Stimulated activated CD4-positive, alpha-beta T cell treated with anti-CD3 and anti-CD28 coated beads, Interleukin-4, amount 100 ng/mL, for 1 hour (primary cell): ENCODE results near the gene IL27RA.

Experiments used
- DNase-seq: peaks from one replicate; pipeline ENCODE4 v3.0.0-alpha.2; 2020

IL27RA gene

DNA sequence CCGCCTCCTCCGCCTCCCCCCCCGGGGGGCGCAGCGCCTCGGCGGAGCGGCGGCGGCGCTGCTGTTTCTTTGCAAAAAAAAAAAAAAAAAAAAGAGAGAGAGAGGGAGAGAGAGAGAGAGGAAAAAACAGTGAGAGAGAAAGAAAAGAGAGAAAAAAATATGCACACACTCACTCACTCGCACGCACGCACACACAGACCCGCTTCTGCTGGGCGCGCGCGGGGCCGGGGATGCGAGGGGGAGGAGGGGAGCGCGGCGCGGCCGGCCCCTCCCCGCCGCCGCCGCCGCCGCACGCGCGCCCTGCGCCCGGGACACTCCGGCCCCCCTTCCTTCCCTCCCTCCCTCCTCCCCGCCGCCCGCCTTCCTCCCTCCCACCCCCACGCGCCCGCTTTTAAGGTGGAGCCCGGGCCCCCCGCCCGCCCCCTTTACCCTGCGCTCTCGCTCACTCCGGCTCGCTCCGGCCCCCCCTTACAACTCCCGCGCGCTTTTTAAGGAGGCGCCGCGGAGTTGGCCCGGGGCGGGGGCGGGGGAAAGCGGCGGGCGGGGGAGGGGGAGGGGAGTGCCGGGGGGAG lies 59.0 kb downstream of the IL27RA start, which contains the start of gene SAMD1:
Gene SAMD1 (minus strand): TSS at position 243 of the 572 bp plus-strand sequence.
- DNase-seq: peak; percentile 85

DNA sequence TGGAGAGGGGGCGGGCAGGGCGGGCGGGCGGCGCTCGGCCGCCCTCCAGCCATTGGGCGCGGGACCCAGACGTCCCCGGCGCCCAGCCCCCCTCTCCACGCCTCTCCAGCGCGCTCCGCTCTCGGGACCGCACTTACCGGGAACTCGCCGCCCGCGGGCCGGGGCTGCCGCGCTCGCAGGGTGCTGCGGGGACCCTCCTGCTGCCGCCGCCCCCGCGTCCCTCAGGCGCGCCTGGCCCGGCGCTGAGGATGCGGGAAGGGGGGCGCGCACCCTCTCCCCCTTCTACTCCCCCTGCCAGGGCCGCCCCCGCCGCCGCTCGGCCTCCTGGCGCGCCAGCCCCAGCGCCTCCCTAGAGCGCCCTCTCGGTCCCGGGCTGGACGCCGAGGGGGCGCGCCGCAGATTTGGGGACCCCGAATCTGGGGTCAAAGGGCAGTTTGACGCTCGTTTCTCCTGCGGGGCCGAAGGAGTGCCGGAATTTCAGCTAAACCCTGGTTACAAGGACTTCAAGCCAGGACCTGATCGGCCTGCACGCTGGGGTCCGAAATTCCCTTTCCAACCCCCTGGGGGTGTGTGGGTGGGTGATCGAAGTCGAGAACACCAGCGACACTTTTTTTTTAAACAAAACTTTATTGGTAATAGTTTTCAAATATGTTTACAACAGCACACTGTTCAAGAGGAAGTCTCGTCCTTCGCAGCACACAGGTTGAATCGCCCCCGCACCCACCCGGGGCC lies 59.7 kb downstream of the IL27RA start:
- DNase-seq: peak; percentile 56

DNA sequence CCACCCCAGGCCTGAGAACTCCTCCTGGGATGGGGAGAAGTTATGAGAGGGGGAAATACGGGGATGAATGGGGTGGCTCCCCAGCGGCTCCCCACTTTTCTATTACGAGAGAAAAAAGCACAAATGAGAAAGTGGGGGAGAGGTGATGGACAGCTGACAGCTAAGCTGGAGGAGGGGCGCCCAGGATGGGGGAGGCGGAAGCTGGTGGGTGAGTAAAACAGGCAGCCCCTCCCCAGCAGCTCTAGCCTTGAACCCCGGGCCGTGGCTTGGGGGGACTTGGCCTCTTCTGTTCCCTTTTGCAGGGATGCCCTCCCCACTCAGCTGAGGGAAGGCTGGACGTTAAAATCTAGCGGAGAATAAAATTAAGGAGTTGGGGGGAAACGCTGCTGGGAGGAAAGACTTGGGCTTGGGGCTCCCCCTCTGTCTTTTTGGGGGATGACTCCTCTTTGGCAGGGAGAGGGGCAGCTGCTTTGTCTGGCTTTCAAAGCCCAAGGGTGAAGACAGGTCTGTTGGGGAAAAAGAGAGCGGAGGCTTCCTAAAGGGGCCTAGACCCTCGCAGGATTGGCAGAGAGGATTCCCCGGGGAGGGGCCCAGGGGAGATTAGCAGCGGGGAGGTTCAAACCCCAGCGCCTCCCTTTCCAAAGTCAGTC lies 60.4 kb downstream of the IL27RA start:
- peak; percentile 42 for DNase-seq

DNA sequence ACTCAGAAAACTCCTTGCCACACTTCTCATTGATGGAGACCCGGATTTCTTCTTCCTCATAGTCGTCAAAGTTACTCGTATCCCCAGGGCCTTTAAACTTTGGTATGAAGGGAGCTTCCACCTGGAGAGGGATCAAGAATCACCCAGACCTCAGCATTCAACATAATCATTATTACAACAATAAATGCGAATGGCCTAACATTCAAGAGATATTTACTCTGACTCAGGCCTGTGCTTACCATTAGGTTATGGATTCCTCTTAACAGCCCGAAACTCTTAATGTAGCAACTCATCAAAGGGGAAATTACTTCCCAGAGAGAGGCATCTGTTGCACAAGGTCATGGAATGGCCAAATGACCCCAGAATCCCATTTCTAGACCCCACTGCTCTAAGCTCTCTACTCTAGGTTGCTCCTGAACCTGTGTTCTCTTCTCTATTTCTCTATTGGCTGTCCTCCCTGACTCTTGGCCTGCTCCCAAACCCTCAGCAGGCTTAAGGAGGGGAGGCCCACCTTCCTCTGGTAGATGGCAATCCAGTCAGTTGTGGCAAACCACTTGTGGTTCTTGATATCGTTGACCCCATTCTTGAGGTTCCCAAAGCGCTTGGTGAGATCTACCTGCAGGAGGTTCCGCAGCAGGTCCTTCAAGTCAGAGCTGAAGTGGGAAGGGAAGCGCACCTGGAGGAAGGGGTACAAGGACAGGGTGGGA lies 61.7 kb downstream of the IL27RA start:
- no peak for DNase-seq

DNA sequence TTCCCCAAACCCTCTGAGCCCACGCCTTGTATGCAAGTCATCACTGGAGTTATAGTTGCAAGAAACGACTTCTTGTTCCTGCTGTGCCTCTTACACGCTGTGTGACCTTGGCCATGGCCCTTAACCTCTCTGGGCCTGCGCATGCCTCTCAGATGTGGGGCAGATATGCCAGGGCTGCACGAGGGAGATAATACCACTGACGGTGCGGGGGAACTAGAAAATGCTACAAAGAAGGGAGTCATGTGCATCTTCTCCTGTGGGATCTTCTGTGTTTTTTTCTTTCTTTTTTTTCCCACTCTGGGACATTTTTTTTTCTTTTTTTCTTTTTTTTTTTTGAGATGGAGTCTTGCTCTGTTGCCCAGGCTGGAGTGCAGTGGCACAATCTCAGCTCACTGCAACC lies 63.3 kb downstream of the IL27RA start:
- no peak for DNase-seq

DNA sequence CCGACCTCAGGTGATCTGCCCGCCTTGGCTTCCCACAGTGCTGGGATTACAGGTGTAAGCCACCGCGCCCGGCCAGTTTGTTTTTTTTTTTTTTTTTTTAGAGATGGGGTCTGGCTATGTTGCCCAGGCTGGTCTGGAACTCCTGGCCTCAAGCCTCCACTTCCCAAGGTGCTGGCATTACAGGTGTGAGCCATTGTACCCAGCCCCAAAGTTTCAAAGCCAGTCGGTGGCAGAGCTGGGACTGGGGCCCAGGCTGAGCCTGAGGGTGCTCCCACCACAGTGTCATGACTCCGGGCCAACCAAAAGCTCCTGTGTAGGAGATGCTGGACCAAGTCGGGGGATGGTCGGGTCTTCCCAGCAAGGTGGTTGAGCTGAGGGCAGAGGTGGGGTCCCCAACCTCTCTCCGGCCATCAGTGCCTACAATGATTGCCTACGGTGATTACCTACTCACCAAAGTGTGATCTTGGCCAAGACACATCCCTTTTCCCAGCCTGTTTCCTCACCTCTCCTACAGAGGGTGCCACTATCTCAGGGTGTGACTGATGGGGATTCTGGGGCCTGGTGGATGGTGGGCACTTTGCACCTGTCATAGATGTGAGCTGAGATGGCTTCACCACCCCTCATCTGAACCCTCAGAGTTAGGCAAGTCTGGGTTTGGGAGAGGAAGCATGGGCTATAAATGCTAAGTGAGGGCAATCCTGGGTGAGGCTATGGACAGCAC lies 64.9 kb downstream of the IL27RA start:
- no peak for DNase-seq

DNA sequence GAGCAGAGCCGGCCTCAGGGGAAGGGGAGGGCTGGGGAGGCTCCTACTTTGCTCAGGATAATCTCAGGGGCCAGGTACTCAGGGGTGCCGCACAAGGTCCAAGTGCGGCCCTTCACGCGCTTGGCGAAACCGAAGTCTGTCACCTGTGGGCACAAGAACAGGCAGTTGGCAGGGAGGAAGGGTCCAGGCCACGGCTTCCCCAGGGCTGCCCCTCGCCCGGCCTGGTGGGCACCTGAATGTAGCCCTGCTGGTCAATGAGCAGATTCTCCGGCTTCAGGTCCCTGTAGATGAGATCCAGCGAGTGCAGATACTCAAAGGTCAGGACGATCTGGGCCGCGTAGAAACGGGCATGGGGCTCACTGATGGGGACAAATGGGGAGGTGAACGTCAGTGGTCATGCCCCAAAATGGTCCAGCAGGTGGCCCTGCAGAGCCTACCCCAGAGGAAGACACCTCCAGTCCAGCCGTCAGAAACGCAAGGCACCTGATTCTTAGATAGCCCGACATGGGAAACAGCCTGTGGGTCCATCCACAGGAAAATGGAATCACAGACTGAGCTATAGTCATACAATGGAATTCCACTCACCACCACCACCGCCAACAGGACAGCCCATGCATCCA lies 66.1 kb downstream of the IL27RA start:
- DNase-seq: no peak

DNA sequence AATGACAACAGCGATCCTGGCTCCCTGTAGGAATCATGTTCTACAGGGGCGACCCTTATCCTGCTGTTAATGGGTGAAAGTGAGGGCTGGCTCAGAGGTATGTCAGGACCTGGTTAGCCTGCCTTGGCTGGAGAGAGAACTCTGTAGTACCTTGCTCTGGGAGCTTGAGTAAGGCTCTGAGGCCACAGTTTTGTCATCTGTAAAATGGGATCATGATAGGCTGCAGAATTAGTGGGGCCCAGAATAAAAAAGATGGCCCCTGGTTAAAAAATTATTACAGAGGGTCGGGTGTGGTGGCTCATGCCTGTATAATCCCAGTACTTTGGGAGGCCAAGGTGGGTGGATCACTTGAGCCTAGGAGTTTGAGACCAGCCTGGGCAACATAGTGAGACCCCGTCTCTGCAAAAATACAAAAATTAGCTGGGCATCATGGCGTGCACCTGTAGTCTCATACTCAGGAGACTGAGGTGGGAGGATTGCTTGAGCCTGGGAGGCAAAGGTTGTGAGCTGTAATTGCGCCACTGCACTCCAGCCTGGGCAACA lies 69.5 kb downstream of the IL27RA start:
- no peak for DNase-seq

DNA sequence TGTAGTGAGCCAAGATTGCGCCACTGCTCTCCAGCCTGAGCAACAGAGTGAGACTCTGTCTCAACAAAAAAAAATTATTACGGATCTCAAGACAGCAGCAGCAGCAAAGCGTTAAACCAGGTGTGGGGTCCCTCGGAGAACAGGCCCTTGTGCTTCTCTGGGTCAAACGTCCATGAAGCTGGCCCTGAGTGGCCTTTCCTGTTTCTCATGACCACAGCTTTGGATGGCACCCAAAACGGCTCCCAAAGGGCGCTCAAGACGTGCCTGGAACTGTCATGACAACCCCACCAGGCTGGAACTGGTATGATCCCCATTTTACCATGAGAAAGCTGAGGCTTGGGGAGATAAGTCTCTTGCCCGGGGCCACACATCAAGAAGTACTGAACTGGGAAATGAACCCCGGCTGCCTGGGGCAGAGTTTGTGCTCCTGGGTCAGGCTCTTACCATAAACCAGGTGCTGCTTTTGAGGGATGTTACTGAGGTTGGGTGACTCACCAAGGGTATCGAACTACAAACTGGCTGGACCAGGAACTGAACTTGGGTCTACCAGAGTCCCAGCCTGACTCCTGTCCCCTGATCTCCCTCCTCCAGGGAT lies 70.6 kb downstream of the IL27RA start:
- no peak for DNase-seq

DNA sequence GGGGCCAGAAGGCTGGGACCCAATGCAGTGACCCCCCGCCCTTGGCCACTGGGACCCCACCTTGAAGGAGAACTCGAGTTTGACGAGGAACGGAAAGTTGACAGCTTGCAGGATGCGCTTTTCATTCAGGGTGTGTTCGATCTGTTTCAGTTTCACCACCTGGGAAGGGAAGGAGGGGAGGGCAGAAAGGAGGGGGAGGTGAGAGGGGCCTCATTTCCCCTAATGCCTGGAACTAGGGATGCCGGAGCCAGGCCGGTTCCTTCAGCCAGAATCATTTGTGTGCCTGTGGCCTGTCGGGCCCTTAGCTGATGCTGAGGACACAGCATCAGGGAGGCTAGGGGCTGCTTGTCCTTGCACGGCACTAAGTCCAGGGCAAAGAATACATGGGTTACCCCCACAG lies 71.2 kb downstream of the IL27RA start:
- no peak for DNase-seq
